ENCODE measurements around the gene ULK1.
A peak's percentile ranks its signal among the peaks of the same experiment; 100 is the strongest.

Gene ULK1

GRCh38 chr12:131908092-131909080 is 14.0 kb downstream of the ULK1 start:
- DNase-seq = no peak

- no peak for DNase-seq
Measured at GRCh38 chr12:131909081-131909751, 14.8 kb downstream of the ULK1 start.

- DNase-seq = no peak
Measured at GRCh38 chr12:131909752-131910219, 15.4 kb downstream of the ULK1 start.

GRCh38 chr12:131910302-131911027 is 16.0 kb downstream of the ULK1 start:
- DNase-seq = no peak

GRCh38 chr12:131911028-131911650 is 16.7 kb downstream of the ULK1 start:
- DNase-seq = no peak

GRCh38 chr12:131911851-131912477 is 17.5 kb downstream of the ULK1 start:
- no peak for DNase-seq

GRCh38 chr12:131912518-131913274 is 18.3 kb downstream of the ULK1 start:
- peak; percentile 94 for DNase-seq

GRCh38 chr12:131913666-131914065 is 19.2 kb downstream of the ULK1 start:
- DNase-seq = no peak

GRCh38 chr12:131914179-131914702 is 19.8 kb downstream of the ULK1 start:
- DNase-seq = no peak

GRCh38 chr12:131915000-131915689 is 20.7 kb downstream of the ULK1 start:
- no peak for DNase-seq

- no peak for DNase-seq
Measured at GRCh38 chr12:131915823-131916222, 21.4 kb downstream of the ULK1 start.

- no peak for DNase-seq
Measured at GRCh38 chr12:131916306-131917138, 22.1 kb downstream of the ULK1 start.

- DNase-seq = no peak
Measured at GRCh38 chr12:131917139-131917710, 22.8 kb downstream of the ULK1 start.

- no peak for DNase-seq
Measured at GRCh38 chr12:131917711-131918306, 23.4 kb downstream of the ULK1 start.

- DNase-seq = no peak
Measured at GRCh38 chr12:131918311-131919050, 24.1 kb downstream of the ULK1 start.

GRCh38 chr12:131919051-131919347 is 24.6 kb downstream of the ULK1 start:
- no peak for DNase-seq

GRCh38 chr12:131919366-131920156 is 25.1 kb downstream of the ULK1 start:
- DNase-seq = no peak

Measured in fibroblast of skin of scalp (primary cell).